ENCODE data around the gene RNF208.

RNF208 gene

DNA sequence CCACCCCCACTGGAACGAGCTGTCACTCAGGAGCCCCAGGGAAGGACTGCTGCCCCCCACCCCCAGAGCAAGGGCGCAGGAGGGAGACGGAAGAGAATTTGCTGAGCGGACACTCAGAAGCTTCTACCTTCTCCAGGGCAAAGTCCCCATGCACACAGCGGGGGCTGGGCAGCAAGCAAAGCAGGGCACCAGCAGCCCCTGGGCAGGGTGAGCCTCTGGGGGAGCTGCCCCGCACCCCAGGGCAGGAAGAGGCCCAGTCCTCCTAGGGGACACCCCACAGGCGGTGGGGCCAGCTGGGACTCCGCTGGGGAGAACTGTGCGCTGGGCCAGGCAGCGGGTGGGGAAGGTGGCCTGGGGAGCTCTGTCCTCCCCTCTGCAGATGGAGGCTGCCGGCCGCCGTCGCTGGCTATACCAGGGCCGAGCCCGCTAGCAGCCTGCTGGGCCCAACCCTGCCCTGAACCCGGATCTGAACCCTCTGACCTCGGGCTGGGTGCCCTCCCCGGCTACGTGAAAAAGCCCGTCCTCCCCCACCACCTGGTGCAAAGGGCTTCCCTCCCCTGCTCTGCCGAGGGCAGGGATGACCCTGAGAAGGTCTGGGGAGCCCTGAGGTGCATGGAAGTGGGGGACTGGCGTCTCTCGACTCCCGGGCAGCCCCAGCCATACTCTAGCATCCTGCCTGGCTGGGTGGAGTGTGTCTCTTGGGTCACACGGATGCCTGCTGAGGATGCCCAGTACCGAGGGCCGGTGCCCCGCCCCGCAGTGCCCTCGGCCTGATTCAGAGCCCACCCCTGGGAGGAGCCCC, 8.1 kb upstream of the RNF208 start (continued):
- TF ChIP-seq, protein P1, sequence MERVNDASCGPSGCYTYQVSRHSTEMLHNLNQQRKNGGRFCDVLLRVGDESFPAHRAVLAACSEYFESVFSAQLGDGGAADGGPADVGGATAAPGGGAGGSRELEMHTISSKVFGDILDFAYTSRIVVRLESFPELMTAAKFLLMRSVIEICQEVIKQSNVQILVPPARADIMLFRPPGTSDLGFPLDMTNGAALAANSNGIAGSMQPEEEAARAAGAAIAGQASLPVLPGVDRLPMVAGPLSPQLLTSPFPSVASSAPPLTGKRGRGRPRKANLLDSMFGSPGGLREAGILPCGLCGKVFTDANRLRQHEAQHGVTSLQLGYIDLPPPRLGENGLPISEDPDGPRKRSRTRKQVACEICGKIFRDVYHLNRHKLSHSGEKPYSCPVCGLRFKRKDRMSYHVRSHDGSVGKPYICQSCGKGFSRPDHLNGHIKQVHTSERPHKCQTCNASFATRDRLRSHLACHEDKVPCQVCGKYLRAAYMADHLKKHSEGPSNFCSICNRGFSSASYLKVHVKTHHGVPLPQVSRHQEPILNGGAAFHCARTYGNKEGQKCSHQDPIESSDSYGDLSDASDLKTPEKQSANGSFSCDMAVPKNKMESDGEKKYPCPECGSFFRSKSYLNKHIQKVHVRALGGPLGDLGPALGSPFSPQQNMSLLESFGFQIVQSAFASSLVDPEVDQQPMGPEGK (tag by site-specific recombination; IDR thresholded peaks at IDR 0.05): peak; percentile 19; the same call in 1 of the 2 replicates
- 0 out of 2 replicates have a peak, but pooled peaks have one; percentile 29 for TF ChIP-seq ZBTB8A (tag by site-specific recombination; IDR thresholded peaks at IDR 0.05)
- no peak for TF ChIP-seq ZNF76 (tag by site-specific recombination; IDR thresholded peaks at IDR 0.05; ENCODE audit: borderline replicate concordance, low read depth)
- no peak for TF ChIP-seq TRIM28 (IDR thresholded peaks at IDR 0.05; ENCODE audit: borderline replicate concordance, low read length)
- no peak for TF ChIP-seq ZNF391 (tag by site-specific recombination; IDR thresholded peaks at IDR 0.05; ENCODE audit: borderline replicate concordance, low read depth)
- TF ChIP-seq GLIS2 (tag by site-specific recombination; IDR thresholded peaks at IDR 0.05): peak; percentile 49

DNA sequence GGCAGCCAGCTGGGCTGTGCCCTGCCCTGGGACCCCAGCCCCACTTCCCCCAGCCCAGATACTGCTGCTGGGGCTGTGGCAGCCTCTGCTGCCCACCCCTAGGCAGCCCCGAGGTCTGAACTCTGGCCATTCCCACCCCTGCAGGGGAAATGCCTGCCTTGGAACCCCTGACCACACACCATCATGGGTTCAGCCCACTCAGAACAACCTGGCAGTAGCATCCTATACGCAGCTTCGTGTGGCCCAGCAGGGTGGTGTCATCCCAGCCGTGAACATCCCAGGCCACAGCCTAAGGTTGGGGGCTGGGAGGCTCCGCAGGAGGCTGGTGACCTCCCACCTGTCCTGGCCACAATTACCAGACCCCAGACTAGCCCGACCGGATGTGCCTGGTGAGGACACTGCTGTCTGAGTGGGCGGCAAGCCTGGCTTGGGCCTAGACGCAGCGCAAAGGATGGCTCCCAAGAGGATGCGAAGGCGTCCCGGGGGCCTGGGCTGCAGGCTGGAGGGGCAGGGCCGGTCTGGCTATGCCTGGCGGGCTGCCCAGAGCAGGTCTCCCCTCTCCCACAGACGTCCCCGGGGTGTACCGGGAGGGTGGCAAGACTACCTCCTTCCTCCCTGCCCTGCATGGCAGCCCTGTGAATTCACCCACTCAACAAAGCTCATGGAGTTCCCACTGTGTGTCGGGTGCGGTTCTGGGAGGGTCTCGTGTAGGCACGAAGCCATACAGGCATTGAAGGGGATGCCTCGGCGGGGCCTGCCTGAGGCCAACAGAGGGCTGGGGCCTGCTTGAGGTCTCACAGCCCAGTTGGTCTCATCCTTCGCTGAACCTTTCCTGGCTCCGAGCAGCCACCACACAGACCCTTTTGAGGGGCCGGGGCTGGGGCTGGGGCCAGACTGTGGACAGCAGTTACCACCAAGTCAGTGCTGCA, 7.2 kb upstream of the RNF208 start:
- Histone ChIP-seq H3K4me3 (ENCODE audit: low read depth, low read length) (no peak overlapping the region), H3K36me3 (ENCODE audit: control insufficient read depth in 2 of 2, insufficient read depth in 1 of 2, low read length in 2 of 2) (no peaks in the 10 kb centered on the region), H3K4me1 (ENCODE audit: control insufficient read depth, insufficient read depth, low read length) (no peaks in the 10 kb centered on the region), H3K9me3 (ENCODE audit: control insufficient read depth, insufficient read depth, low read depth, low read length) (no peaks in the 10 kb centered on the region), H3K27ac (ENCODE audit: extremely low read depth, low read depth, low read length) (no peak overlapping the region)
- ChIA-PET CTCF (interaction anchor here (0.6 to 5.6 kb wide), 9 partner anchors 8 to 333 kb away, joined by 3 to 69 read pairs (median 3); partner anchors contain the start of gene NPDC1), POLR2A (interaction anchor here (0.6 to 17.2 kb wide), 6 partner anchors 12 to 159 kb away, joined by 3 to 304 read pairs (median 8); partner anchors contain the start of genes NDOR1, SAPCD2, SSNA1 and TMEM203)
- TF ChIP-seq ZNF670 (tag by site-specific recombination; IDR thresholded peaks at IDR 0.05; ENCODE audit: low read depth): no peak
- peak; percentile 85 for TF ChIP-seq EGR2 (tag by site-specific recombination; IDR thresholded peaks at IDR 0.05; ENCODE audit: low read depth)
- no peak for TF ChIP-seq ZNF155 (tag by site-specific recombination; IDR thresholded peaks at IDR 0.05)
- TF ChIP-seq ZFHX2 (tag by site-specific recombination; conservative IDR thresholded peaks at IDR 0.05): peak; percentile 84
- peak; percentile 82 for TF ChIP-seq ZNF335 (tag by site-specific recombination; conservative IDR thresholded peaks at IDR 0.05)
- TF ChIP-seq, protein P2, sequence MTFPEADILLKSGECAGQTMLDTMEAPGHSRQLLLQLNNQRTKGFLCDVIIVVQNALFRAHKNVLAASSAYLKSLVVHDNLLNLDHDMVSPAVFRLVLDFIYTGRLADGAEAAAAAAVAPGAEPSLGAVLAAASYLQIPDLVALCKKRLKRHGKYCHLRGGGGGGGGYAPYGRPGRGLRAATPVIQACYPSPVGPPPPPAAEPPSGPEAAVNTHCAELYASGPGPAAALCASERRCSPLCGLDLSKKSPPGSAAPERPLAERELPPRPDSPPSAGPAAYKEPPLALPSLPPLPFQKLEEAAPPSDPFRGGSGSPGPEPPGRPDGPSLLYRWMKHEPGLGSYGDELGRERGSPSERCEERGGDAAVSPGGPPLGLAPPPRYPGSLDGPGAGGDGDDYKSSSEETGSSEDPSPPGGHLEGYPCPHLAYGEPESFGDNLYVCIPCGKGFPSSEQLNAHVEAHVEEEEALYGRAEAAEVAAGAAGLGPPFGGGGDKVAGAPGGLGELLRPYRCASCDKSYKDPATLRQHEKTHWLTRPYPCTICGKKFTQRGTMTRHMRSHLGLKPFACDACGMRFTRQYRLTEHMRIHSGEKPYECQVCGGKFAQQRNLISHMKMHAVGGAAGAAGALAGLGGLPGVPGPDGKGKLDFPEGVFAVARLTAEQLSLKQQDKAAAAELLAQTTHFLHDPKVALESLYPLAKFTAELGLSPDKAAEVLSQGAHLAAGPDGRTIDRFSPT (tag by site-specific recombination; IDR thresholded peaks at IDR 0.05): 0 out of 2 replicates have a peak, but pooled peaks have one; percentile 10

DNA sequence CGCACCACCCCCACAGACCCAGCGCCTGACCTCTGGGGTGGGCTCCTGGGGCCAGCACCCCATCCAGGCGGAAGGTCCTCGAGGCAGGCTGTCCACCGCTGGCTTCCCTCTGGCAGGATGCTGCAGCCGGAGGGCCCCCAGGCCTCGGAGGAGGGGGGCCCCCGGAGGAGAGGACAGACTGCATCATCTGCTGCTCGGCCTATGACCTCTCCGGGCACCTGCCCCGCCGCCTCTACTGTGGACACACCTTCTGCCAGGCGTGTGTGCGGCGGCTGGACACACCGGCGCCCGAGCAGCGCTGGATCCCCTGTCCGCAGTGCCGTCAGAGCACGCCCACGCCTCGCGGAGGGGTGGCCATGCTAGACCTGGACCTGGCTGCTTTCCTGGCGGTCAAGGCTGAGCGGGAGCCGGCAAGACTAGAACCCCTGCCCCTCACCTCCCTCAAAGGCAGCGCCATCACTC, 6.5 kb upstream of the RNF208 start:
- H3K9me3 ChIP-seq (ENCODE audit: control insufficient read depth, insufficient read depth, low read depth, low read length): no peaks in the 10 kb centered on the region
- ChIA-PET POLR2A (interaction anchor here (1.8 to 17.2 kb wide), 4 partner anchors 13 to 182 kb away, joined by 3 to 304 read pairs (median 119); partner anchors contain the start of genes NDOR1, NPDC1, TMEM203 and TPRN), CTCF (interaction anchor here (0.6 to 6.7 kb wide), 16 partner anchors 8 to 441 kb away, joined by 3 to 69 read pairs (median 6); partner anchors contain the start of genes ABCA2, LRRC26, NPDC1 and SAPCD2)
- H3K4me3 ChIP-seq (ENCODE audit: low read depth, low read length): no peak overlapping the region
- H3K27ac ChIP-seq (ENCODE audit: extremely low read depth, low read depth, low read length): no peak overlapping the region
- H3K4me1 ChIP-seq (ENCODE audit: control insufficient read depth, insufficient read depth, low read length): no peaks in the 10 kb centered on the region
- no peaks in the 10 kb centered on the region for H3K36me3 ChIP-seq (ENCODE audit: control insufficient read depth in 2 of 2, insufficient read depth in 1 of 2, low read length in 2 of 2)
- TF ChIP-seq, protein P2 (tag by site-specific recombination; IDR thresholded peaks at IDR 0.05): 0 out of 2 replicates have a peak, but pooled peaks have one; percentile 10
- TF ChIP-seq, protein P3, sequence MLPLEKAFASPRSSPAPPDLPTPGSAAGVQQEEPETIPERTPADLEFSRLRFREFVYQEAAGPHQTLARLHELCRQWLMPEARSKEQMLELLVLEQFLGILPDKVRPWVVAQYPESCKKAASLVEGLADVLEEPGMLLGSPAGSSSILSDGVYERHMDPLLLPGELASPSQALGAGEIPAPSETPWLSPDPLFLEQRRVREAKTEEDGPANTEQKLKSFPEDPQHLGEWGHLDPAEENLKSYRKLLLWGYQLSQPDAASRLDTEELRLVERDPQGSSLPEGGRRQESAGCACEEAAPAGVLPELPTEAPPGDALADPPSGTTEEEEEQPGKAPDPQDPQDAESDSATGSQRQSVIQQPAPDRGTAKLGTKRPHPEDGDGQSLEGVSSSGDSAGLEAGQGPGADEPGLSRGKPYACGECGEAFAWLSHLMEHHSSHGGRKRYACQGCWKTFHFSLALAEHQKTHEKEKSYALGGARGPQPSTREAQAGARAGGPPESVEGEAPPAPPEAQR (tag by site-specific recombination; IDR thresholded peaks at IDR 0.05): no peak
- TF ChIP-seq KLF10 (tag by site-specific recombination; IDR thresholded peaks at IDR 0.05): no peak
- TF ChIP-seq ZNF416 (tag by site-specific recombination; IDR thresholded peaks at IDR 0.05): no peak
- TF ChIP-seq ZNF138 (tag by site-specific recombination; IDR thresholded peaks at IDR 0.05; ENCODE audit: borderline replicate concordance): no peak
- TF ChIP-seq MYNN (tag by site-specific recombination; IDR thresholded peaks at IDR 0.05; ENCODE audit: borderline replicate concordance): no peak
- no peak for TF ChIP-seq GLI4 (tag by site-specific recombination; IDR thresholded peaks at IDR 0.05)
- TF ChIP-seq ZNF133 (tag by site-specific recombination; IDR thresholded peaks at IDR 0.05): no peak

Measured in HEK293 (cell line).